ENCODE measurements around the gene ARMC9. TPM values are rescaled to one million over a fixed set of nuclear protein-coding genes. Genes with fewer than 3 reads are reported as not detected.

ARMC9 gene
- 10 to 100 TPM; 24.3 to 95.3 (median 52.7) TPM for total RNA-seq
- polyA plus RNA-seq, result 1 to 10 TPM; 2.4 to 8.2 (median 3.0) TPM

- intact Hi-C loops (cut with DNase I), result loop anchor here (2.0 kb wide), 1 partner anchor 94 kb away; no protein-coding TSS in a partner anchor
- TF ChIP-seq CTCF (IDR thresholded peaks at IDR 0.05) (no peak), POLR2A (IDR thresholded peaks at IDR 0.05) (peak in 1 of 2 donors; percentile 35), POLR2AphosphoS5 (IDR thresholded peaks at IDR 0.05) (peak; percentile 19 to 75 (median 60))
- Histone ChIP-seq H3K27ac (peak within 1 kb of the TSS; percentile 77 to 91 (median 84)), H3K27me3 (no peaks in the 10 kb centered on the region), H3K4me3 (peak within 1 kb of the TSS; percentile 57 to 81 (median 77)), H3K4me1 (peaks cover 0 to 48% (median 36%) of the 10 kb centered on the region in 4 donors), H3K36me3 (peaks cover 0 to 6% (median 0%) of the 10 kb centered on the region in 4 donors), H3K9me3 (no peaks in the 10 kb centered on the region)
- 1% methylated on average over 83 of the region's 83 CpGs for WGBS, 2 donors
- peak; percentile 82 for DNase-seq
Observed at GRCh38 chr2:231198291-231199173, at the start of gene ARMC9. TSS of gene ARMC9 (plus strand) at chr2:231198631. CDS start at chr2:231206239, 7,608 bp downstream.

GRCh38 chr2:231152800-231153557, 45.5 kb upstream of the ARMC9 start:
- no peaks in the 10 kb centered on the region for H3K9me3 ChIP-seq
- H3K36me3 ChIP-seq, result peaks cover 0 to 24% (median 5%) of the 10 kb centered on the region in 4 donors
- intact Hi-C loops (cut with DNase I), result no loop called here

DNA sequence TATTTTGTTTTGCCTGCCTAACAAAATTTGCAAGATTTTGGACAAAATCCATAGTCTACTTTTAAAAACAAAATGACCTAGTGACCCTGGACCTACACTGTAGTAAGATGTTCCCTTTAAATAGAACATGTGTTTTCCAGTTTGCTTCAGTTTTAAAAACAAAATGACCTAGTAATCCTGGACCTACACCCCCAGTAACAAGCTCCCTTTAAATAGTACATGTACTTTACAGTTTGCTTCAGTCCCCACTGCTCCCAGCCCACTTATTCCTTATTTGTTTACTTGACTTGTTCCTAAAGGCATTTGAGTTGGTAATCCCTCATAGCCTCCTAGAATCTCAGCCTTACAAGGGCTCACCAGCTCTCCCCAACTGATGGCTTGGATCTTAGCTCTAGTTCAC, 39.1 kb upstream of the ARMC9 start:
- Histone ChIP-seq H3K4me3 (no peak overlapping the region), H3K27ac (peak overlapping the region in 1 of 4 donors; percentile 9)
- intact Hi-C loops (cut with DNase I), result no loop called here

More at GRCh38 chr2:231152800-231153557, 45.5 kb upstream of the ARMC9 start:
- Histone ChIP-seq H3K4me3 (no peak overlapping the region), H3K27ac (peak overlapping the region in 2 of 4 donors; percentile 35 to 66), H3K4me1 (peaks cover 0 to 12% (median 4%) of the 10 kb centered on the region in 4 donors), H3K27me3 (no peaks in the 10 kb centered on the region)
- DNase-seq, result no peak
- WGBS, 2 donors, result 94 to 97% methylated on average over 8 of the region's 8 CpGs
- TF ChIP-seq EP300 (IDR thresholded peaks at IDR 0.05) (no peak), POLR2A (IDR thresholded peaks at IDR 0.05) (no peak), CTCF (IDR thresholded peaks at IDR 0.05) (no peak), POLR2AphosphoS5 (IDR thresholded peaks at IDR 0.05) (no peak)

GRCh38 chr2:231160701-231161100, 37.7 kb upstream of the ARMC9 start:
- H3K9me3 ChIP-seq, result no peaks in the 10 kb centered on the region
- WGBS, 2 donors, result 95 to 99% methylated on average over 5 of the region's 5 CpGs
- no peaks in the 10 kb centered on the region for H3K27me3 ChIP-seq
- no peak overlapping the region for H3K4me3 ChIP-seq
- no peak for DNase-seq
- peaks cover 0 to 19% (median 0%) of the 10 kb centered on the region in 4 donors for H3K36me3 ChIP-seq
- peak overlapping the region in 2 of 4 donors; percentile 70 to 80 for H3K27ac ChIP-seq
- intact Hi-C loops (cut with DNase I), result no loop called here
- H3K4me1 ChIP-seq, result peaks cover 0 to 27% (median 18%) of the 10 kb centered on the region in 4 donors
- TF ChIP-seq POLR2AphosphoS5 (IDR thresholded peaks at IDR 0.05) (no peak), EP300 (IDR thresholded peaks at IDR 0.05) (no peak), POLR2A (IDR thresholded peaks at IDR 0.05) (no peak), CTCF (IDR thresholded peaks at IDR 0.05) (no peak)

More for the DNA sequence above, 39.1 kb upstream of the ARMC9 start:
- Histone ChIP-seq H3K27me3 (no peaks in the 10 kb centered on the region), H3K36me3 (peaks cover 0 to 18% (median 0%) of the 10 kb centered on the region in 4 donors), H3K4me1 (peaks cover 0 to 27% (median 18%) of the 10 kb centered on the region in 4 donors), H3K9me3 (no peaks in the 10 kb centered on the region)
- DNase-seq, result no peak
- TF ChIP-seq POLR2AphosphoS5 (IDR thresholded peaks at IDR 0.05), result no peak
- TF ChIP-seq CTCF (IDR thresholded peaks at IDR 0.05), result no peak
